Adrenal gland (tissue), 5 donors: Measurements from ENCODE around the gene SH2D1B.

ENCODE experiments used
- POLR2A ChIP-seq, 2 donors: fragments of 450-650 bp; IDR thresholded peaks; one replicate each; pipeline ENCODE4 v1.6.1; 2017; ENCODE audit warnings: antibody characterized with exemption in 2 of 2, mild to moderate bottlenecking in 2 of 2, moderate library complexity in 1 of 2
- TF ChIP-seq, protein P1 (sequence below), 6 experiments: fragments of 450-650 bp in 4 of 6; fragments of 200-600 bp in 2 of 6; sonication (generic) in 1 of 6; IDR thresholded peaks; 1 replicate in 5 of 6; 2 replicates in 1 of 6; pipeline versions ENCODE4 v1.5.1 to v1.8.0; 2016 to 2021; ENCODE audit warnings: antibody characterized with exemption in 6 of 6, mild to moderate bottlenecking in 2 of 6, moderate library complexity in 1 of 6
- donor health status: DM: no; HTN: no; CAD: no.

- TF ChIP-seq, protein P1, sequence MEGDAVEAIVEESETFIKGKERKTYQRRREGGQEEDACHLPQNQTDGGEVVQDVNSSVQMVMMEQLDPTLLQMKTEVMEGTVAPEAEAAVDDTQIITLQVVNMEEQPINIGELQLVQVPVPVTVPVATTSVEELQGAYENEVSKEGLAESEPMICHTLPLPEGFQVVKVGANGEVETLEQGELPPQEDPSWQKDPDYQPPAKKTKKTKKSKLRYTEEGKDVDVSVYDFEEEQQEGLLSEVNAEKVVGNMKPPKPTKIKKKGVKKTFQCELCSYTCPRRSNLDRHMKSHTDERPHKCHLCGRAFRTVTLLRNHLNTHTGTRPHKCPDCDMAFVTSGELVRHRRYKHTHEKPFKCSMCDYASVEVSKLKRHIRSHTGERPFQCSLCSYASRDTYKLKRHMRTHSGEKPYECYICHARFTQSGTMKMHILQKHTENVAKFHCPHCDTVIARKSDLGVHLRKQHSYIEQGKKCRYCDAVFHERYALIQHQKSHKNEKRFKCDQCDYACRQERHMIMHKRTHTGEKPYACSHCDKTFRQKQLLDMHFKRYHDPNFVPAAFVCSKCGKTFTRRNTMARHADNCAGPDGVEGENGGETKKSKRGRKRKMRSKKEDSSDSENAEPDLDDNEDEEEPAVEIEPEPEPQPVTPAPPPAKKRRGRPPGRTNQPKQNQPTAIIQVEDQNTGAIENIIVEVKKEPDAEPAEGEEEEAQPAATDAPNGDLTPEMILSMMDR (IDR thresholded peaks at IDR 0.05), result no peak
- TF ChIP-seq POLR2A (IDR thresholded peaks at IDR 0.05), result no peak
Observed at GRCh38 chr1:162373541-162374260, 38.2 kb downstream of the SH2D1B start.
